AG04449 (cell line): ENCODE data around the gene COTL1.

Experiments
- CTCF ChIA-PET: fragments of 350-600 bp; formaldehyde crosslinking; extraction: SDS; loops from one replicate; lab custom pipeline; 2021; ENCODE audit warnings: antibody characterized with exemption; lab: Yijun Ruan, JAX
- POLR2A ChIA-PET: fragments of 400-600, 350-600 bp; formaldehyde crosslinking; extraction: SDS; loops from one replicate; lab custom pipeline; 2020; ENCODE audit warnings: antibody characterized with exemption, inconsistent platforms; lab: Yijun Ruan, JAX
- DNase-seq: peaks from one replicate; pipeline ENCODE4 v3.0.0-alpha.2; 2010; ENCODE audit warnings: low read depth, low spot score
- H3K4me3 ChIP-seq: 2 replicates; pipeline ENCODE4 v1.5.1; 2011; ENCODE audit warnings: low read depth, mild to moderate bottlenecking, control low read depth, low read length
- CTCF ChIP-seq: IDR thresholded peaks from one replicate; pipeline ENCODE4 v1.5.1; 2011; ENCODE audit warnings: mild to moderate bottlenecking, moderate library complexity, low read length, control low read depth, inconsistent platforms; ENCODE audit not compliant: insufficient read depth; ENCODE audit errors: missing control alignments

Gene COTL1

GRCh38 chr16:84537491-84538151 is 80.3 kb downstream of the COTL1 start:
- CTCF ChIA-PET, result interaction anchor here (0.6 to 2.3 kb wide), 5 partner anchors 27 to 84 kb away, joined by 3 to 11 read pairs (median 5); no protein-coding TSS in a partner anchor
- TF ChIP-seq CTCF, result no peak
- H3K4me3 ChIP-seq, result no peak overlapping the region
- no peak for DNase-seq
- POLR2A ChIA-PET, result no interaction called here

- H3K4me3 ChIP-seq, result no peak overlapping the region
- TF ChIP-seq CTCF, result no peak
- CTCF ChIA-PET, result interaction anchor here (2.3 kb wide), 1 partner anchor 86 kb away, joined by 11 read pairs; no protein-coding TSS in a partner anchor
- POLR2A ChIA-PET, result no interaction called here
- no peak for DNase-seq
These were observed 82.0 kb downstream of the COTL1 start for GRCh38 chr16:84535851-84536250.

GRCh38 chr16:84535408-84535807 is 82.5 kb downstream of the COTL1 start:
- ChIA-PET CTCF (no interaction called here), POLR2A (no interaction called here)
- TF ChIP-seq CTCF, result no peak
- H3K4me3 ChIP-seq, result no peak overlapping the region
- no peak for DNase-seq

- no peak for DNase-seq
- CTCF ChIA-PET, result interaction anchor here (4.2 kb wide), 1 partner anchor 87 kb away, joined by 25 read pairs; no protein-coding TSS in a partner anchor
- no peak for TF ChIP-seq CTCF
- no peak overlapping the region for H3K4me3 ChIP-seq
- POLR2A ChIA-PET, result no interaction called here
These were observed 83.1 kb downstream of the COTL1 start for GRCh38 chr16:84534815-84535214.

GRCh38 chr16:84532855-84533486 is 84.9 kb downstream of the COTL1 start:
- no peak for TF ChIP-seq CTCF

GRCh38 chr16:84532291-84532724 is 85.6 kb downstream of the COTL1 start:
- no peak overlapping the region for H3K4me3 ChIP-seq
- CTCF ChIA-PET, result interaction anchor here (1.4 to 4.2 kb wide), 6 partner anchors 9 to 90 kb away, joined by 4 to 25 read pairs (median 10); no protein-coding TSS in a partner anchor
- POLR2A ChIA-PET, result interaction anchor here (0.5 to 2.1 kb wide), 7 partner anchors 10 to 86 kb away, joined by 3 to 23 read pairs (median 7); partner anchors contain the start of gene COTL1
- peak; percentile 92 for DNase-seq
- TF ChIP-seq CTCF, result no peak

More at GRCh38 chr16:84532855-84533486, 84.9 kb downstream of the COTL1 start:
- ChIA-PET CTCF (interaction anchor here (1.4 to 4.2 kb wide), 6 partner anchors 8 to 89 kb away, joined by 4 to 25 read pairs (median 10); no protein-coding TSS in a partner anchor), POLR2A (interaction anchor here (1.0 to 2.1 kb wide), 4 partner anchors 9 to 85 kb away, joined by 4 to 23 read pairs (median 9); partner anchors contain the start of gene COTL1)
- no peak overlapping the region for H3K4me3 ChIP-seq
- DNase-seq, result no peak
